WTC11 (cell line): Measurements from ENCODE around the gene HYOU1. TPM values are rescaled to one million over a fixed set of nuclear protein-coding genes. Genes with fewer than 3 reads are reported as not detected.
"Not testable (repeated sequence)": the region's sequence is repeated elsewhere in the genome, so short reads cannot be mapped to it uniquely, and the experiment has no call there.

Experiments used
- ATAC-seq: fragments of 200-7000 bp; cut with Tn5 transposase; 2 replicates; pipeline ENCODE4 v1.10.0; 2021; ENCODE audit warnings: mild to moderate bottlenecking, moderate library complexity
- CTCF ChIA-PET: fragments of 300-600 bp; sonication (Branson Sonifier 250); formaldehyde crosslinking; loops from one replicate; lab custom pipeline; 2021; ENCODE audit warnings: antibody characterized with exemption; lab: Charles Lee
- POLR2A ChIA-PET: fragments of 350-600 bp; sonication (Branson Sonifier 250); formaldehyde crosslinking; loops from one replicate; lab custom pipeline; 2021; ENCODE audit warnings: antibody characterized with exemption; lab: Charles Lee
- DNase-seq: peaks from one replicate; pipeline ENCODE4 v3.0.0; 2021; ENCODE audit warnings: low spot score
- H3K27ac Mint-ChIP-seq: 2 replicates; pipeline ENCODE4 v1.8.0; 2021; ENCODE audit warnings: mixed read lengths
- H3K27me3 Mint-ChIP-seq: 2 replicates; pipeline ENCODE4 v1.8.0; 2021; ENCODE audit warnings: low read depth, mild to moderate bottlenecking, moderate library complexity, mixed read lengths
- H3K36me3 Mint-ChIP-seq: 2 replicates; pipeline ENCODE4 v1.8.0; 2021; ENCODE audit warnings: mixed read lengths
- H3K4me1 Mint-ChIP-seq: 2 replicates; pipeline ENCODE4 v1.8.0; 2022; ENCODE audit warnings: mixed read lengths
- H3K4me3 Mint-ChIP-seq: 2 replicates; pipeline ENCODE4 v1.8.0; 2021; ENCODE audit warnings: mild to moderate bottlenecking, moderate library complexity, mixed read lengths
- H3K9me3 Mint-ChIP-seq: 2 replicates; pipeline ENCODE4 v1.8.0; 2021; ENCODE audit warnings: mixed read lengths
- ETV6 ChIP-seq: sonication (generic); formaldehyde crosslinking; IDR thresholded peaks from 2 replicates; pipeline ENCODE4 v1.8.1; 2022; ENCODE audit warnings: mild to moderate bottlenecking, missing genetic modification reagents
- FOXP4 ChIP-seq: sonication (generic); formaldehyde crosslinking; IDR thresholded peaks from 2 replicates; pipeline ENCODE4 v1.8.0; 2022; ENCODE audit warnings: mild to moderate bottlenecking, missing genetic modification reagents
- GABPB1 ChIP-seq: sonication (generic); formaldehyde crosslinking; IDR thresholded peaks from 2 replicates; pipeline ENCODE4 v1.8.1; 2023; ENCODE audit warnings: mild to moderate bottlenecking, missing genetic modification reagents
- HMGXB4 ChIP-seq: sonication (generic); formaldehyde crosslinking; IDR thresholded peaks from 2 replicates; pipeline ENCODE4 v1.8.1; 2023; ENCODE audit warnings: mild to moderate bottlenecking, moderate library complexity, missing genetic modification reagents
- KAT7 ChIP-seq: sonication (generic); formaldehyde crosslinking; IDR thresholded peaks from 2 replicates; pipeline ENCODE4 v1.8.1; 2023; ENCODE audit warnings: missing genetic modification reagents, mild to moderate bottlenecking, borderline replicate concordance
- MAX ChIP-seq: sonication (generic); formaldehyde crosslinking; IDR thresholded peaks from 2 replicates; pipeline ENCODE4 v1.8.0; 2022; ENCODE audit warnings: mild to moderate bottlenecking, missing genetic modification reagents
- MYBL2 ChIP-seq: sonication (generic); formaldehyde crosslinking; IDR thresholded peaks from 2 replicates; pipeline ENCODE4 v1.8.1; 2023; ENCODE audit warnings: mild to moderate bottlenecking, moderate library complexity, missing genetic modification reagents
- NR3C1 ChIP-seq: sonication (generic); formaldehyde crosslinking; conservative IDR thresholded peaks from 2 replicates; pipeline ENCODE4 v1.8.1; 2023; ENCODE audit warnings: low read depth, mild to moderate bottlenecking, missing genetic modification reagents
- SP1 ChIP-seq: sonication (generic); formaldehyde crosslinking; conservative IDR thresholded peaks from 2 replicates; pipeline ENCODE4 v1.8.1; 2022; ENCODE audit warnings: missing genetic modification reagents
- TEAD1 ChIP-seq: sonication (generic); formaldehyde crosslinking; IDR thresholded peaks from 2 replicates; pipeline ENCODE4 v1.8.0; 2022; ENCODE audit warnings: mild to moderate bottlenecking, missing genetic modification reagents
- TEAD4 ChIP-seq: sonication (generic); formaldehyde crosslinking; IDR thresholded peaks from 2 replicates; pipeline ENCODE4 v1.8.0; 2022; ENCODE audit warnings: mild to moderate bottlenecking, missing genetic modification reagents
- USF1 ChIP-seq: sonication (generic); formaldehyde crosslinking; IDR thresholded peaks from 2 replicates; pipeline ENCODE4 v1.8.0; 2022; ENCODE audit warnings: mild to moderate bottlenecking, missing genetic modification reagents
- USF2 ChIP-seq: sonication (generic); formaldehyde crosslinking; IDR thresholded peaks from 2 replicates; pipeline ENCODE4 v1.8.1; 2023; ENCODE audit warnings: mild to moderate bottlenecking, missing genetic modification reagents, moderate library complexity
- ZNF263 ChIP-seq: sonication (generic); formaldehyde crosslinking; IDR thresholded peaks from 2 replicates; pipeline ENCODE4 v1.8.1; 2022; ENCODE audit warnings: low read depth, mild to moderate bottlenecking, moderate library complexity, missing genetic modification reagents
- ZNF281 ChIP-seq: sonication (generic); formaldehyde crosslinking; IDR thresholded peaks from 2 replicates; pipeline ENCODE4 v1.8.0; 2023; ENCODE audit warnings: mild to moderate bottlenecking, missing genetic modification reagents
- total RNA-seq: library from RNA; stranded (reverse); gene quantifications from 3 replicates; pipeline ENCODE4 v1.2.3, GENCODE V29; 2021

HYOU1 gene
- total RNA-seq, 1 experiment from 2014 or later, result 276 TPM

- DNase-seq, H3K9me3 Mint-ChIP-seq, ATAC-seq, H3K27me3 Mint-ChIP-seq, H3K36me3 Mint-ChIP-seq: not testable (repeated sequence)
- POLR2A ChIA-PET, result interaction anchor here (1.0 to 1.5 kb wide), 4 partner anchors 18 to 468 kb away, joined by 3 to 6 read pairs (median 4); partner anchors contain the start of genes HINFP, RPS25 and TRAPPC4
- H3K4me3 Mint-ChIP-seq, result peak overlapping the region; percentile 92
- peaks cover 33% of the 10 kb centered on the region for H3K4me1 Mint-ChIP-seq
- CTCF ChIA-PET, result interaction anchor here (0.6 to 1.9 kb wide), 15 partner anchors 9 to 357 kb away, joined by 3 to 15 read pairs (median 6); partner anchors contain the start of genes ABCG4, HINFP and VPS11
- peak overlapping the region; percentile 100 for H3K27ac Mint-ChIP-seq
Measured at GRCh38 chr11:119103161-119103664, 46.2 kb upstream of the HYOU1 start.

GRCh38 chr11:119101759-119102423, 44.9 kb upstream of the HYOU1 start, which contains the start of gene DPAGT1:
DPAGT1 (minus strand) TSS chr11:119101853; CDS start chr11:119101655, 198 bp downstream.
- Mint-ChIP-seq H3K27me3 (no peaks in the 10 kb centered on the region; the same call in 1 of the 2 replicates), H3K9me3 (no peaks in the 10 kb centered on the region), H3K4me3 (peak within 1 kb of the TSS; percentile 92), H3K36me3 (peaks cover 22% of the 10 kb centered on the region), H3K4me1 (peaks cover 33% of the 10 kb centered on the region), H3K27ac (peak within 1 kb of the TSS; percentile 100)
- TF ChIP-seq KAT7 (0 out of 2 replicates have a peak, but pooled peaks have one; percentile 47), FOXP4 (CRISPR knock-in tag) (0 out of 2 replicates have a peak, but pooled peaks have one; percentile 18), TEAD1 (peak; percentile 79), ZNF281 (CRISPR knock-in tag) (no peak), HMGXB4 (CRISPR knock-in tag) (0 out of 2 replicates have a peak, but pooled peaks have one; percentile 64), ZNF263 (CRISPR knock-in tag) (peak; percentile 79; the same call in 1 of the 2 replicates), USF1 (CRISPR knock-in tag) (peak; percentile 95), USF2 (CRISPR knock-in tag) (peak; percentile 95), GABPB1 (CRISPR knock-in tag) (no peak; the same call in none of the 2 replicates), MAX (CRISPR knock-in tag) (peak; percentile 58; the same call in 1 of the 2 replicates), MYBL2 (CRISPR knock-in tag) (0 out of 2 replicates have a peak, but pooled peaks have one; percentile 44), ETV6 (CRISPR knock-in tag) (peak; percentile 90), NR3C1 (CRISPR knock-in tag) (no peak), SP1 (CRISPR knock-in tag) (peak; percentile 24; the same call in 1 of the 2 replicates), TEAD4 (CRISPR knock-in tag) (0 out of 2 replicates have a peak, but pooled peaks have one; percentile 28)
- DNase-seq, result peak; percentile 88
- peak; percentile 83 for ATAC-seq
- CTCF ChIA-PET, result interaction anchor here (0.8 to 1.9 kb wide), 21 partner anchors 8 to 467 kb away, joined by 3 to 15 read pairs (median 5); partner anchors contain the start of genes ABCG4, CBL, HINFP and HMBS
- POLR2A ChIA-PET, result interaction anchor here (0.6 to 1.9 kb wide), 14 partner anchors 8 to 467 kb away, joined by 3 to 19 read pairs (median 3); partner anchors contain the start of genes HINFP, HMBS, HYOU1 and RPS25
